ENCODE results near the gene UCHL5. TPM values are rescaled to one million over a fixed set of nuclear protein-coding genes. Genes with fewer than 3 reads are reported as not detected.
"Not testable (repeated sequence)": the region's sequence is repeated elsewhere in the genome, so short reads cannot be mapped to it uniquely, and the experiment has no call there.

The UCHL5 gene
- total RNA-seq, 1 experiment from 2014 or later = 57.9 TPM

GRCh38 chr1:193069748-193070385, 10.7 kb upstream of the UCHL5 start:
- in situ Hi-C loops (cut with HindIII; ENCODE audit: low pct_unique_long_range_greater_than_20kb, low sequenced_read_pairs) = no loop called here
- DNase-seq (ENCODE audit: low read depth) = peak; percentile 31

GRCh38 chr1:193068013-193068412, 8.9 kb upstream of the UCHL5 start:
- in situ Hi-C loops (cut with HindIII; ENCODE audit: low pct_unique_long_range_greater_than_20kb, low sequenced_read_pairs) = no loop called here
- no peak for DNase-seq (ENCODE audit: low read depth)

GRCh38 chr1:193066606-193067005, 7.4 kb upstream of the UCHL5 start:
- in situ Hi-C loops (cut with HindIII; ENCODE audit: low pct_unique_long_range_greater_than_20kb, low sequenced_read_pairs) = no loop called here
- DNase-seq (ENCODE audit: low read depth) = no peak

GRCh38 chr1:193065954-193066353, 6.8 kb upstream of the UCHL5 start:
- no peak for DNase-seq (ENCODE audit: low read depth)
- in situ Hi-C loops (cut with HindIII; ENCODE audit: low pct_unique_long_range_greater_than_20kb, low sequenced_read_pairs) = no loop called here

GRCh38 chr1:193062698-193063463, 3.7 kb upstream of the UCHL5 start:
- in situ Hi-C loops (cut with HindIII; ENCODE audit: low pct_unique_long_range_greater_than_20kb, low sequenced_read_pairs) = no loop called here
- no peak for DNase-seq (ENCODE audit: low read depth)

- no peak for DNase-seq (ENCODE audit: low read depth)
- in situ Hi-C loops (cut with HindIII; ENCODE audit: low pct_unique_long_range_greater_than_20kb, low sequenced_read_pairs) = no loop called here
Measured at GRCh38 chr1:193060938-193061337, 1.8 kb upstream of the UCHL5 start.

- in situ Hi-C loops (cut with HindIII; ENCODE audit: low pct_unique_long_range_greater_than_20kb, low sequenced_read_pairs) = no loop called here
- no peak for DNase-seq (ENCODE audit: low read depth)
Measured at GRCh38 chr1:193060406-193060805, 1.2 kb upstream of the UCHL5 start.

GRCh38 chr1:193060115-193060403, 899 bp upstream of the UCHL5 start:
- in situ Hi-C loops (cut with HindIII; ENCODE audit: low pct_unique_long_range_greater_than_20kb, low sequenced_read_pairs) = no loop called here
- no peak for DNase-seq (ENCODE audit: low read depth)

- peak; percentile 54 for DNase-seq (ENCODE audit: low read depth)
- in situ Hi-C loops (cut with HindIII; ENCODE audit: low pct_unique_long_range_greater_than_20kb, low sequenced_read_pairs) = no loop called here
Measured at GRCh38 chr1:193058529-193059281, 455 bp downstream of the UCHL5 start.

- DNase-seq (ENCODE audit: low read depth) = no peak
- in situ Hi-C loops (cut with HindIII; ENCODE audit: low pct_unique_long_range_greater_than_20kb, low sequenced_read_pairs) = no loop called here
Measured at GRCh38 chr1:193054169-193054675, 4.9 kb downstream of the UCHL5 start.

- in situ Hi-C loops (cut with HindIII; ENCODE audit: low pct_unique_long_range_greater_than_20kb, low sequenced_read_pairs) = not testable (repeated sequence)
Measured at GRCh38 chr1:193048913-193049312, 10.2 kb downstream of the UCHL5 start.

GRCh38 chr1:193042766-193043691, 16.1 kb downstream of the UCHL5 start:
- DNase-seq (ENCODE audit: low read depth) = no peak
- in situ Hi-C loops (cut with HindIII; ENCODE audit: low pct_unique_long_range_greater_than_20kb, low sequenced_read_pairs) = no loop called here

More at GRCh38 chr1:193048913-193049312, 10.2 kb downstream of the UCHL5 start:
- not testable (repeated sequence) for DNase-seq (ENCODE audit: low read depth)

GRCh38 chr1:193040011-193040410, 19.1 kb downstream of the UCHL5 start:
- no peak for DNase-seq (ENCODE audit: low read depth)
- in situ Hi-C loops (cut with HindIII; ENCODE audit: low pct_unique_long_range_greater_than_20kb, low sequenced_read_pairs) = no loop called here

- in situ Hi-C loops (cut with HindIII; ENCODE audit: low pct_unique_long_range_greater_than_20kb, low sequenced_read_pairs) = no loop called here
- no peak for DNase-seq (ENCODE audit: low read depth)
Measured at GRCh38 chr1:193036337-193037047, 22.7 kb downstream of the UCHL5 start.

GRCh38 chr1:193033610-193034009, 25.6 kb downstream of the UCHL5 start:
- in situ Hi-C loops (cut with HindIII; ENCODE audit: low pct_unique_long_range_greater_than_20kb, low sequenced_read_pairs) = no loop called here
- DNase-seq (ENCODE audit: low read depth) = no peak

GRCh38 chr1:193032643-193033427, 26.3 kb downstream of the UCHL5 start:
- DNase-seq (ENCODE audit: low read depth); in situ Hi-C loops (cut with HindIII; ENCODE audit: low pct_unique_long_range_greater_than_20kb, low sequenced_read_pairs): not testable (repeated sequence)

- no peak for DNase-seq (ENCODE audit: low read depth)
- in situ Hi-C loops (cut with HindIII; ENCODE audit: low pct_unique_long_range_greater_than_20kb, low sequenced_read_pairs) = no loop called here
Measured at GRCh38 chr1:193031431-193031830, 27.7 kb downstream of the UCHL5 start.
